HG03342 (cell line): Measurements from ENCODE around the gene VPS35L.
"Not testable (repeated sequence)": the region's sequence is repeated elsewhere in the genome, so short reads cannot be mapped to it uniquely, and the experiment has no call there.

Experiments
- ATAC-seq: cut with Tn5 transposase; IDR thresholded peaks from one replicate; pipeline ENCODE4 v1.9.1; 2021; ENCODE audit warnings: mild to moderate bottlenecking, moderate library complexity; ENCODE audit not compliant: unreplicated experiment

The VPS35L gene

DNA sequence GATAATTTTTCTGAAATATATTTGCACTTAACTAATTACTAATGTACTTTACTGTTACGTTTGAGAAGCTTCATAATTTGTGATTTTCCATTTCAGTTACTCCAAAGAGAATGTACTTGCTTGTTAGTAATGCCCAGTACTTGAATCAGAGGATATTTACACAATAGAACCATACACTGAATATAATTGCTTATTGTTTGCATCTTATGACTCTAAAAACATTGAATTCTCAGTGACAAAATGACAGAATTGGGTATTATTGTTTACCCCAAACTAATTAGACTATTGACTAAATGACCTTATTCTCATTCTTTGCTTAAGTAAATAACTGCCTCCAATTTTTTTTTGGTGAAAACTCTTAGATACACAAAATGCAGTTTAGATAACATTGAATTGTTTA is 22.9 kb upstream of the VPS35L start:
- no peak for ATAC-seq

DNA sequence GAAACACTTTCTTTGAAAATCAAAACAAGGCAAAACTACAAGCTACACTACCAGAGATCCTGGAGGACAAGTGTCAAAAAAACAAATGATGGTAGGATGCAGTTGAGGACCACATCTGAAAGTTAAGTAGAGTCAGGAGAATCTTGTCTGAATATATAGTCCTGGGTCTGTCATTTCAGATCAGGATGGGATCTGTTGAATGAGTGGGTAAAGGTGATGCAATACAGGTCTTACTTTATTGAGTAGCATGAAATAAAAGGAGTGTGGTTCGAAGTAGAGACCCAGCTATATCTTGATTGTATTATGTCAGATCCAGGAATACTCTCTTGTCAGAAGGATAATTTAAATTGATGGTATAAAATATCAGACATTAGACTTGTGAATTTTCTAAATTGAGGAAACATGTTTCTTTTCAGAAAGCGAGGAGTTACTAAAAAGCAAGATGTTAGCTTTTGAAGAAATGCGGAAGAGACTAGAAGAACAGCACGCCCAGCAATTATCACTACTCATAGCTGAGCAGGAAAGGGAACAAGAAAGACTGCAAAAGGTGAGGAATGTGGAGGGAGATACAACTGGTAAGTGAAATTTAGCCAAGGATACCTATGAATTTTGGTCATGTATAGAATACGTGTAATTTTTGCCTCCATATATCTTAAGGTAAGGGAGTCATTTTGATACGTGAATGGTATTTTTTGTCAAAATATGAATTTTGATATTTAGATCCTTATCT is 15.1 kb upstream of the VPS35L start:
- no peak for ATAC-seq

GRCh38 chr16:19542138-19542821 is 13.2 kb upstream of the VPS35L start:
- ATAC-seq: no peak

DNA sequence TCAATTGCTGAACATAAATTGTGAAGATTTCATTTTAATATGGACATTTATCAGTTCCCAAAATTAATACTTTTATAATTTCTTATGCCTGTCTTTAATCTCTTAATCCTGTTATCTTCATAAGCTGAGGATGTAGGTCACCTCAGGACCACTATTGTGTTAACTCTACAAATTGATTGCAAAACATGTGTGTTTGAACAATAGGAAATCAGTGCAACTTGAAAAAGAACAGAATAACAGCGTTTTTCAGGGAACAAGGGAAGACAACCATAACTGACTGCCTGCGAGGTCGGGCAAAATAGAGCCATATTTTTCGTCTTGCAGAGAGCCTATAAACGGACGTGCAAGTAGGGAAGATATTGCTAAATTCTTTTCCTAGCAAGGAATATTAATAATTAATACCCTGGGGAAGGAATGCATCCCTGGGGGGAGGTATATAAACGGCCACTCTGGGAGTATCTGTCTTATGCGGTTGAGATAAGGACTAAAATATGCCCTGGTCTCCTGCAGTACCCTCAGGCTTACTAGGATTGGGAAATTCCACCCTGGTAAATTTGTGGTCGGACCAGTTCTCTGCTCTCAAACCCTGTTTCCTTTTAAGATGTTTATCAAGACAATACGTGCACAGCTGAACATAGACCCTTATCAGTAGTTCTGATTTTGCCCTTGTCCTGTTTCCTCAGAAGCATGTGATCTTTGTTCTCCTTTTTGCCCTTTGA is 12.1 kb upstream of the VPS35L start:
- ATAC-seq: not testable (repeated sequence)

DNA sequence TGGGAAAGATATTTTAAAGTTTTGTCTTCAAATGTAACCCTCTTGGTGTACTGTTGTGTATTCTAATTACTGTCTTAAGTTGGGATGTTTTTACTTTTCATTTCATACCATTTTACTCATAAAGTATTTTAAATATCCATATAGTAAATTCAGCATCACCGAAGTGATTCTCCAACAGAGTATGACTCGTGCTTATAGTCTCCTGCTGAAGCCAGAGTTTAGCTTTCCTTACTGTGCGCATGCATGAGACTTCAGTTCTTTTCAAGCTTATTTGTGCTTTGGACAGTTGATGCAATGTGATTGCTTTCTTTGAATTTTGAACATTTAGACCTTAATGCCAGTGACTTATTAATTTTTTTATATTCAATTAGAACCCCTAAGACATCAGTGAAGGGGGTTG is 7.4 kb upstream of the VPS35L start:
- ATAC-seq: no peak

- no peak for ATAC-seq
Measured at GRCh38 chr16:19549673-19550072, 5.8 kb upstream of the VPS35L start.

DNA sequence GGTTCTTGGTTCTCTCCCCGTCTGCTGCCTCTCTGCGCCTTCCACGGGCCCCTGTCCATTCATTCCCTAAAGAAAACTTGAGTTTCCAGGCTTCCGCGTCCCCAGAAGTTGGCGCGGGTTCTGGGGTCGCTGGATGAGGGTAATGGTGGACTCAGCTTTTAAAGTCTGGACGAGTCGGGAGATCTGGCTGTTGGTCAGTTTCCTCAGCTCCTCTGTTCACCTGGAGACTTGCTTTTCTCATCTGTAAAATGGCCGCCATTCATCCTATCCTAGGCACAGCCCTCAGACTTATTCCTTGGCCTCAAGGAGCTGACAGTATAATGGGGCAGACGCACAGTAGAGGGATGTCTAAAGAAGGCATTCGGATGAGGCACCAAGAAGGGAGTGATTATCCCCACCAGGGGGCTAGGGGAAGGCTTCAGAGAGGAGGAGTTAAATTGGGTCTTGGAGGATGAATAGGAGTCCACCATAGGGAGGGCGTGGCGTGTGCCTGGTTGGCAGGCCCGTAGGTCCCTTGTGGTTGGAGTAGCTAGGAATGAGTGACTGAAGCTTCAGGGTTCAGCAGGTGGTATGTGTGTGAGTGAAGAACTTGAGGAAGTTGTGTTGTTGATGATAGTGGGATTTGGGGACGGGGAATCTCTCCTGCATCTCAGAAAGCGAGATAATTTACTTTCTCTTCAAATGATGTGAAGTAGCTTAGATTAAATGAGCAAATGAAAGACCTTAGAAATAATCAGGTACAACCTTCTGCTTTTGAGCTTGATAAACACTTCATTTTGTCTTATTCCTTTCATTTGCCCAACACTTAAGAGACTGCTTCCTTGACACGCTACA is 652 bp downstream of the VPS35L start:
- no peak for ATAC-seq

GRCh38 chr16:19559242-19559910 is 3.9 kb downstream of the VPS35L start:
- no peak for ATAC-seq

- ATAC-seq: no peak
Measured at GRCh38 chr16:19560078-19560477, 4.6 kb downstream of the VPS35L start.

DNA sequence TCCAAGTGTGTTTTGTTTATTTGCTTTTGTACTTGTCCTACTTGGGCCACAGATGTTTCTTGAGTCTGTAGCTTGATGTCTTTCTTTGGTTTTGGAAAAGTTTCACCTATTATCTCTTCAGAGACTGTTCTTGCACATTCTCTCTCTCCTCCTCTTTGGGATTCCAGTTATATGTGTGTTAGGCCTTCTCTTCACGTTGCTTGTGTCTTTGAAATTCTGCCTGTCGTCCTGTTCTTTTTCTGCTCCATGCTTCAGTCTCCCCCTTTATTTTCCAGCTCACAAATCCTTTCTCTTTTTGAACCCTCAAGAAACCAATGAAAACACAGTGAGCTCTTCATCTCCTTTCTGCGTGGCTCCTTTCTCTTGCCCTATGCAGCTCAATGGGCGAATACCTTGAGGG is 7.9 kb downstream of the VPS35L start:
- no peak for ATAC-seq

GRCh38 chr16:19566362-19566761 is 10.9 kb downstream of the VPS35L start:
- no peak for ATAC-seq

DNA sequence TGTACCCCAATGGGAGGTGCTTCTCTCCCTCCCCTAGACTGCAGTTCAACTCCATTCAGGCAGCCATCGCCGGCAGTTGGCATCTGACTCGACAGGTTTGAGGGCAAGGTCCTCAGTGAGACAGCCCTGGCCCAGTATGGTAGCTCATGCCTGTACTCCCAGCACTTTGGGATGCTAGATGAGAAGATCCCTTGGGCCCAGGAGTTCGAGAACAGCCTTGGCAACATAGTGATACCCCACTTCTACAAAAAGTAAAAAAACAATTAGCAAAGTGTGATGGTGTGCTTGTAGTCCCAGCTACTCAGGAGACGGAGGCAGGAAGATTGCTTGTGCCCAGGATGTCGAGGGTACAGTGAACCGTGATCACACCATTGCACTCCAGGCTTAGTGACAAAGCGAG is 12.1 kb downstream of the VPS35L start:
- ATAC-seq: no peak

GRCh38 chr16:19573997-19574396 is 18.5 kb downstream of the VPS35L start:
- no peak for ATAC-seq

DNA sequence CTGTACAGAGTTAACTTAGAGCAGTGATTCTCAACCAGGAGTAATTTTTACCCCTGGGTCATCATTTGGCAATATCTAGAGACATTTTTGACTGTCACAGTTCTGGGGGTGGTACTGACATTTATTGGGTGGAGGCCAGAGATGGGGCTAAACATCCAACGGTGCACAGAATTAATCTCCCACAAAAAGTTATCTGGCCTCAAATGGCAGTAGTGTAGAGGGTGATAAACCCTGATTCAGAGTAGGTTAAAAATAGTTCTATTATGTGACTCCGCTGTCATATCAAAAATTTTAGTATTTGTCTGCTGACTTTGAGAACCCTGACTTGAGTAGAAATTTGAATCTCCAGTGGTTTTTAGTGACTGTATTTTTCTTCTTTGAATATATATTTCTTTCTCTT is 19.1 kb downstream of the VPS35L start:
- no peak for ATAC-seq

GRCh38 chr16:19578378-19578971 is 23.0 kb downstream of the VPS35L start:
- ATAC-seq: no peak

DNA sequence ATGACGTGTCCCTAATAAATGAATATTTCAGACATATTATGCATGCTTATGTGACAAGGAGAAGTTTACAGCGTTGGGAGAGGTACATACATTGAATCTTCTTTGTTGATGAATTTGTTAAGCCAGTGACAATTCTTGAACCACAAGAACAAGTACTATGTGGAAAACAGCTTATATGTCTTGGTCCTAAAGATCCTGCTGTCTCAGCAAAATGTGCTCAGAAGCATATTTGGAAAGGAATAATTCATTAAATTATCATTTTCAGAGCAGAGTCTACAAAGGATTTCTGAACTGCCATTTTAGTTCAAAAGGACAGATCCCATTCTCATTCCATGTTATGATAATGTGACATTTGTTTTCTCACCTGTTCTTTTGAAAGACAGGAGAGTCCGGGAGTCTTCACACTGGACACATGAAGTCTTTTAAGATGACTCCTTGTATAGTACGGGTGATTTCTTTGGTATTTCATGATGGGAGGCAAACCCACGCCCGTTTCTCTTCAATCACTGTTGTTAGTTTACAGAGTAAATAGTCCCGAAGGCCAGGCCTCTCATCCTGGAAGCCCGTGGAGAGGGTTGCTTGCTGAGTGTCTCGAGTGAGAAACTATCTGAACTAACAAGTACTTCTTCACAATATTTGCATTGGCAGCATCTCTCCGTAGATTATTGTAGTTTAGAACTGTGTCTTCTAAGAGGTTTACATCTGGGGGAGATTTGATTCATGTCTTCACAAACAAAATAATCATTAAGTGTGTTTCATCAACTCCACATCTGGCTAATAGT is 26.7 kb downstream of the VPS35L start:
- no peak for ATAC-seq

- ATAC-seq: no peak
Measured at GRCh38 chr16:19583665-19584300, 28.3 kb downstream of the VPS35L start.

- no peak for ATAC-seq
Measured at GRCh38 chr16:19588661-19589060, 33.2 kb downstream of the VPS35L start.

DNA sequence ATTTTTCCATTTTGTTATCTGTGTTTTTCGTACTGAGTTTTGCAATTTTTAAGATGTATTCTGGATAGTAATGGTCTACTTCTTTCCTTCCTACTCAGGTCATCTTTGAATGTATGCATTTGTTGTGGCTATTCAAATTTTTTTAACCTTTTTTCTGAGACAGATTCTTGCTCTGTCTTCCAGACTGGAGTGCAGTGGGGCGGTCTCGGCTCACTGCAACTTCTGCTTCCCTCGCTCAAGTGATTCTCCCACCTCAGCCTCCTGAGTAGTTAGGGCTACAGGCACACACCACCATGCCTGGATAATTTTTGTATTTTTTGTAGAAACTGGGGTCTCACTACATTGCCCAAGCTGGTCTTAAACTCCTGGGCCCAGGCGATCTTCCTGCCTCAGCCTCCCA is 33.6 kb downstream of the VPS35L start:
- ATAC-seq: no peak
